22Rv1 (cell line): ENCODE data around the gene ZNF502.
A peak's percentile ranks its signal among the peaks of the same experiment; 100 is the strongest.

Experiments
- H3K27ac ChIP-seq: fragments of 450-650 bp; 2 replicates; pipeline ENCODE4 v1.5.1; 2017
- ZFX ChIP-seq: fragments of 450-650 bp; IDR thresholded peaks from 2 replicates; pipeline ENCODE4 v1.6.1; 2017; ENCODE audit warnings: antibody characterized with exemption, borderline replicate concordance
- TF ChIP-seq, protein P1 (sequence below): fragments of 450-650 bp; IDR thresholded peaks from 2 replicates; pipeline ENCODE4 v1.5.1; 2017; ENCODE audit warnings: mild to moderate bottlenecking

Gene ZNF502

DNA sequence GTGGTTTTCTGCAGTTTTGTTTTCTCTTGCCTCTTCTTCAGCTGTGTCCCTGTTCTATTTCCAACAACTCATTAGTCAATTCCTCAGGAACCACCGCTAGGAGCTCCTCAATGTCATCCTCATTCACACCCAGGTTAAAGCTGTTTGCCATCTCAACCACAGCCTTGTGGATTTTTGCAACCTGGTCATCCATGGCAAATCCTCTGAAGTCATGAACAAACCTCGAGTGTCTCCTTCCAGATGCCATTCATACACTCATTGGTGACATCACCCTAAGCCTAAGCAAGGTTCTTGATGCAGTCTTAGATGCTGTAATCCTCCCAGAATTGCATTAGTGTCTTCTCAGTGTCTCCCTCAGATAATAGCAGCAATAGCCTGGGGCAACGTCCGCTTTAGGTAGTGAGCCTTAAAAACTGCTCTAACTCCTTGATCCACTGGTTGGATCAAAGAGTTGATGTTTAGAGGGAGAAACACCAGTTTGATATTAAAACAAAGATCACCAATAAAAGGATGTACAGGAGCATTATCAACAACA, 31.5 kb upstream of the ZNF502 start:
- no peak for TF ChIP-seq ZFX
- TF ChIP-seq, protein P1, sequence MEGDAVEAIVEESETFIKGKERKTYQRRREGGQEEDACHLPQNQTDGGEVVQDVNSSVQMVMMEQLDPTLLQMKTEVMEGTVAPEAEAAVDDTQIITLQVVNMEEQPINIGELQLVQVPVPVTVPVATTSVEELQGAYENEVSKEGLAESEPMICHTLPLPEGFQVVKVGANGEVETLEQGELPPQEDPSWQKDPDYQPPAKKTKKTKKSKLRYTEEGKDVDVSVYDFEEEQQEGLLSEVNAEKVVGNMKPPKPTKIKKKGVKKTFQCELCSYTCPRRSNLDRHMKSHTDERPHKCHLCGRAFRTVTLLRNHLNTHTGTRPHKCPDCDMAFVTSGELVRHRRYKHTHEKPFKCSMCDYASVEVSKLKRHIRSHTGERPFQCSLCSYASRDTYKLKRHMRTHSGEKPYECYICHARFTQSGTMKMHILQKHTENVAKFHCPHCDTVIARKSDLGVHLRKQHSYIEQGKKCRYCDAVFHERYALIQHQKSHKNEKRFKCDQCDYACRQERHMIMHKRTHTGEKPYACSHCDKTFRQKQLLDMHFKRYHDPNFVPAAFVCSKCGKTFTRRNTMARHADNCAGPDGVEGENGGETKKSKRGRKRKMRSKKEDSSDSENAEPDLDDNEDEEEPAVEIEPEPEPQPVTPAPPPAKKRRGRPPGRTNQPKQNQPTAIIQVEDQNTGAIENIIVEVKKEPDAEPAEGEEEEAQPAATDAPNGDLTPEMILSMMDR = no peak
- no peak overlapping the region for H3K27ac ChIP-seq

DNA sequence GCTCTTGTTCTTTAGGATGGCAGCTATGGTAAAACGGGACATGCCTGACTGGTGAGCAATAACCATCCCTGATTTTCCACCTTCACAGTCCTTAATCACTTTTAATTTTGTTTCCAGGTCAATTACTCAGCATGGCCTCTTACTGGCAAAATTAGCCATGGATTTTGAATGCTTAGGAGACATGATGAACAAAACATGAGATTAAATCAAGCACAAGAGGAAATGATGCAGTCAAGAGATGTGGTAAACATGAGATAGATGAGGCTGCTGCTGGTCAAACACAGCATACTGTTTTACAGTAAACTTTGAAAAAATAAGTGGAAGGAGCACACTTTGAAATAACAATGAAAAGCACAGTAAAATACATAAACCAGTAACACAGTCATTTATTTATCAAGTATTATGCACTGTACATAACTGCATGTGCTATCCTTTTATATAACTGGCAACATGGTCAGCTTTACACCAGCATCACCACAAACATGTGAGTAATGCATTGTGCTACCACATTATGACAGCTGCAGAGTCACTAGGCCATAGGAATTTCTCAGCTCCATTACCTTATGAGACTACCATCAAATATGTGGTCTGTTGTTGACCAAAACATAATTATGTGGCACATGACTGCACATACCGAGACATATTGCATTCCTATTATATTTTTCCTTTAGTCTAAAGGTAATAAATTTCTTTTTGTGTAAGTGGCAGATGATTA, 30.1 kb upstream of the ZNF502 start:
- no peak overlapping the region for H3K27ac ChIP-seq
- no peak for TF ChIP-seq ZFX
- TF ChIP-seq, protein P1 = no peak

GRCh38 chr3:44685128-44685800, 27.2 kb upstream of the ZNF502 start:
- TF ChIP-seq, protein P1 = no peak
- no peak for TF ChIP-seq ZFX
- no peak overlapping the region for H3K27ac ChIP-seq

DNA sequence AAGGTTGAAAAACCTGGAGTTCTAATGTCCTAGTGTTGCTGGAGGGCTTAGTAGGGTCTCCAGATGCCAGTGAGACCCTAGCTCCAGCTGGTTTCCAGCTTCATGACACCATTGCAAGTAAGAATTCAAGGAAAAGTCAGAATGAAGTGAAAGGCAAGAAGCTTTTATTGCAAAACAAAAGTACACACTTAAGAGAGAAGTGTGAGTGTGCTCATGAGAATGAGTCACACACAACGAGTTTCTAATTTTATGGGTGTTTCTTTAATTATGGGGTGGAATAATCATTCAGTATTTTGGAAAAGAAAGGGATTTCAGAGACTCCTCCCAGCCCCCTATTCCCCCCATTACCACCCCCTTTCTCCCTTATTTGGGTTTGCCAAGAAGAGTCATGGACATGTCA, 24.6 kb upstream of the ZNF502 start:
- H3K27ac ChIP-seq = no peak overlapping the region

GRCh38 chr3:44721231-44722102, 9.0 kb downstream of the ZNF502 start:
- H3K27ac ChIP-seq = no peak overlapping the region
- TF ChIP-seq, protein P1 = no peak
- no peak for TF ChIP-seq ZFX

More for the DNA sequence above, 24.6 kb upstream of the ZNF502 start:
- TF ChIP-seq, protein P1 = no peak
- TF ChIP-seq ZFX = no peak

DNA sequence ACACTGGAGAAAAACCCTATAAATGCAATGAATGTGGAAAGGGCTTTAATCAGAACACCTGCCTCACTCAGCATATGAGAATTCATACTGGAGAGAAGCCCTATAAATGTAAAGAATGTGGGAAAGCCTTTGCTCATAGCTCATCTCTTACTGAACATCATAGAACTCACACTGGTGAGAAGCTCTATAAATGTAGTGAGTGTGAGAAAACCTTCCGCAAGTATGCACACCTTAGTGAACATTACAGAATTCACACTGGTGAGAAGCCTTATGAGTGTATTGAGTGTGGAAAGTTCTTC, 9.6 kb downstream of the ZNF502 start:
- TF ChIP-seq ZFX = no peak
- TF ChIP-seq, protein P1 = no peak
- H3K27ac ChIP-seq = no peak overlapping the region

DNA sequence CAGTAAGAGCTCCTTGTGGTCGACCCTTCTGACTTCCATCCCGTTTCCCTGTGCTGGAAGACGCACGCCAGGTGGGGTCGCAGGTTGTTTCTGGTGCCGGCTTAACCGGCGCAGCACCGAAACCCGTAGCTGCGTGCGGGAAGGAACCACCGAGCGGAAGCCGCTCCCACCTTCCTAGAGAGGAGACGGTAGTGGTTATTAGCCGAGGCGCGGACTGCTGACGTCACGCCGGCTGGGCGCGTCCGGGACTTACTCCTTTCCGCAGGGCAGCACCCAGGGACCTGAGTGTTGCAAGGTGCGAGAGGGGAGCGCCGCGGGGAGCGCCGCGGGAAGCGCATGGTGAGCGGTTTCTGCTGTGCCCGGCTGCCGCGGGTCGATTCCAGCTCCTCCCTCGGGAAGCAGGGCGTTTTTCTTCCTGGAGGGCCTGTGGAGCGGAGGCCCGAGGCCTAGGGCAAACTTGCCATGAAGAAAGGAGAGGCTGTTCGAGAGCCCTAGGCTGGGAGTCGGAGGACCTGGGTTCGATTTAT, 17.0 kb downstream of the ZNF502 start, which contains the start of gene ZNF501:
ZNF501 (plus strand) TSS at position 252 of the 527 bp plus-strand sequence. CDS start 4,787 bp downstream, outside the sequence.
- no peak for TF ChIP-seq ZFX
- TF ChIP-seq, protein P1 = no peak
- peak within 1 kb of the TSS; percentile 54 for H3K27ac ChIP-seq
